NCI-H1105 treated with DMSO at 0.1 percent for 48 hours (cell line): ENCODE data around the gene TBCA.
"Not testable (repeated sequence)": the region's sequence is repeated elsewhere in the genome, so short reads cannot be mapped to it uniquely, and the experiment has no call there.

Source experiments
- DNase-seq: peaks from one replicate; lab custom pipeline; 2025; lab: John Stamatoyannopoulos, UW

The TBCA gene

DNA sequence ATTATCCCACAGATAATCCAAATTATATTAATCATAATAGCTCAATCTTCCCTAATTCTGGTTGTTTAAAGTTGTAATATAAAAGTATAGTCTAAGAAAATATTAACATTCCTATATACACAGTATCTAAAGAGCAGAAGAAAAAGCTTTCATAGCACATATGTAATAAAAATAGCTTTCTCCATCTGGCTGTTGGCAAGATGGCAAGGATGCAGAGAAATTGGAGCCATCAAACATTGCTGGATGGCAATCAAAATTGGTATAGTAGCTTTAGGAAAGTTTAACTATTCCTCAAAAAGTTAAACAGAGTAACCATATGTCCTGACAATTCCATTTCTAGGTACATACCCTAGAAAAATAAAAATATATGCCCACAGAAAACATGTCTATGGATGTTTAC, 66.8 kb downstream of the TBCA start:
- no peak for DNase-seq

DNA sequence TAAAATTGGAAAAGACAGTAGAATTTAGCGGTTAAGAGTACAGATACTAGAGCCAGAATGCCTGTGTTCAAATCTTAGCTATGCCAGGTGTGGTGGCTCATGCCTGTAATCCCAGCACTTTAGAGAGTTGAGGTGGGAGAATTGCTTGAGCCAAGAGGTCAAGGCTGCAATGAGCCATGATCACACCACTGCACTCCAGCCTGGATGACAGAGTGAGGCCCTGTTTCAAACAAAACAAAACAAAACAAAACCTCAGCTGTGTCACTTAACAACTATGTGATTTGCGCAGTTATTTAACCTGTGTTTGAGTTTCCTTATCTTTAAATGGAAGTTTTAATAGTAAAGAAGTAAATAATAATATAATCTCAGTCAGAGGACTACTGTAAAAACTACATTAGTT, 68.3 kb downstream of the TBCA start:
- no peak for DNase-seq

DNA sequence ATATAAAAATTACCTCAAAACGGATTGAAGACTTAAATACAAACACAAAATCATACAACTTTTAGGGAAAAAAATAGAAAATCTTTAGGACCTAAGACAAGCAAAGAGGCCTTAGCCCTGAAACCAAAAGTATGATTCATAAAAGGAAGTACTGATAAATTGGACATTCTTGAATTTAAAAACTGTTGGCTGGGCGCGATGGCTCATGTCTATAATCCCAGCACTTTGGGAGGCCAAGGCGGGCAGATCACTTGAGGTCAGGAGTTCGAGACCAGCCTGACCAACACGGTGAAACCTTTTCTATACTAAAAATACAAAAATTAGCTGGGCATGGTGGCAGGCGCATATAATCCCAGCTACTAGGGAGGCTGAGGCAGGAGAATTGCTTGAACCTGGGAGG, 76.6 kb downstream of the TBCA start:
- DNase-seq = not testable (repeated sequence)

GRCh38 chr5:77698920-77699319, 77.2 kb downstream of the TBCA start:
- DNase-seq = no peak

DNA sequence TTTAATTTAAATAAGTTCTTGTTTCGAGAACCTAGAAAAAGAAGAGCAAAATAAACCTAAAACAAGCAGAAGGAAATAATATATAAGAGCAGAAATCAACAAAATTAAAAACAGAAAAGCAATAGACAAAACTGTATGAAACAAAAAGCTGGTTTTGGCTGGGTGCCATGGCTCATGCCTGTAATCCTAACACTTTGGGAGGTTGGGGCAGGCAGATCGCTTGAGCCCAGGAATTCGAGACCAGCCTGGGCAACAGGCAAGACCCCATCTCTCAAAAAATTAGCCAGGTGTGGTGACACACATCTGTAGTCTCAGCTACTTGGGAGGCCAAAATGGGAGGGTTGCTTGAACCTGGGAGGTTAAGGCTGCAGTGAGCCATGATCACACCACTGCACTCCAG, 78.4 kb downstream of the TBCA start:
- DNase-seq = no peak

- DNase-seq = no peak
Measured at GRCh38 chr5:77696120-77696519, 80.0 kb downstream of the TBCA start.

- DNase-seq = no peak
Measured at GRCh38 chr5:77693913-77694312, 82.2 kb downstream of the TBCA start.

GRCh38 chr5:77683171-77683732, 92.9 kb downstream of the TBCA start:
- no peak for DNase-seq

- no peak for DNase-seq
Measured at GRCh38 chr5:77670526-77670925, 105.6 kb downstream of the TBCA start.

GRCh38 chr5:77669677-77670076, 106.5 kb downstream of the TBCA start:
- no peak for DNase-seq

GRCh38 chr5:77663090-77663863, 112.9 kb downstream of the TBCA start:
- peak; percentile 11 for DNase-seq

DNA sequence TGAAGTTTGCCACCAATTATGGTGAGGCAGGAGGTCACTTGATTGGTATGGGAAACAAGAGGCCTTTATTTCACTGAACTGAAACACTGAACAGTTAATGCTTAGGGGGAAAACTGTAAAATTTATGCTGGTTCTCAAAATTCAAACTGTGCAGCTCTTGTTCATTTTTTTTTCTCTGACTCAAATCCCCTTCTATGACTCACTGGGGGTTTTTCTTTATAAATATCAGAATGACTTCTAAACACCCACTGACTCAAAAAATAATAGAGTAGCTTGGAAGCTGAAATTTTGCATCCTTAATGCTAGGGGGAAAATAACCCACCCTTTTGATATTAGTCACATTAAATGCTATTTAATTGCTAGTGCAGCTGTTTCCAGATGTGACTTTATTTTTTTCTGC, 113.5 kb downstream of the TBCA start:
- DNase-seq = no peak

- DNase-seq = no peak
Measured at GRCh38 chr5:77658662-77659061, 117.5 kb downstream of the TBCA start.

GRCh38 chr5:77651343-77651742, 124.8 kb downstream of the TBCA start:
- DNase-seq = no peak

- DNase-seq = no peak
Measured at GRCh38 chr5:77650686-77651085, 125.5 kb downstream of the TBCA start.

- DNase-seq = no peak
Measured at GRCh38 chr5:77649776-77650175, 126.4 kb downstream of the TBCA start.

- no peak for DNase-seq
Measured at GRCh38 chr5:77645995-77646639, 130.0 kb downstream of the TBCA start.

GRCh38 chr5:77645158-77645994, 130.8 kb downstream of the TBCA start:
- DNase-seq = no peak

DNA sequence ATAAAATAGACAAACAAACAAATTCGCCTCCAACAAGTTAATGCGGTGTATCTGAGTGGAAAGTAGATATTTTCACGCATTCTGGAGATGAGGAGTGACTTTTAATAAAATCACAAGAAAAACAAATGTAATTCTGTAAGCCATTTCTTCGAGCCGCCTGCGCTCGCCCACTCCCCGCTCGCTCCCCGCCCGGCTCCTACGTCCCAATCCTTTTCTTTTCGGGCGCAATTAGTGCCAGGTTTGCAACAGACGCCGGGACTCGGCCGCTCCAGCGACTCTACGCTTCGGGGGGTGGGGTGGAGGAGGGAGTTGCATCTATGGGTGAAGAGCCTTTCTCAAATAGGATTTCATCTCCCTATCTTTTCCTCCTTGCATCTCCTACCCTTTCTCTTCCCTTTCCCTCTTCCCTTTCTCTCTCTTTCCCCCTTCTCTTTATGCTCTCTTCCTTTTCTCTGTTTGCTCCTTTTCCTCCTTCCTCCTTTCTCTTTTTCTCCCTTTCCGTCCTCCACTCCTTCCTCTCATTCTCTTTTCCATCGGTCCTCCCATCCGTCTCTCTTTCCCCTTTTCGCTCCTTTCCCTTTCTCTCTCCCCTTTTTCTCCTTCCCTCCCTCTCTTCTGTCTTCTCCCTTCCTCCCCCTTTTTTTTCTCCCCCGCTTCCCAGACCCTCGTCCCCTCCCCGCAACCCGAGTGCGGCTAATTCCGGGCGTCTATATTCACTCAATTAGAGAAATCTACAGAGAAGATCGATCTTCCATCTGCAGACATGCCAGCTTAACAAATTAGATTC, 131.6 kb downstream of the TBCA start:
- DNase-seq = peak; percentile 29

- DNase-seq = peak; percentile 5
Measured at GRCh38 chr5:77643654-77644370, 132.3 kb downstream of the TBCA start.
